ENCODE data around the gene PSMG4. TPM values are rescaled to one million over a fixed set of nuclear protein-coding genes. Genes with fewer than 3 reads are reported as not detected.

PSMG4 gene, protein sequence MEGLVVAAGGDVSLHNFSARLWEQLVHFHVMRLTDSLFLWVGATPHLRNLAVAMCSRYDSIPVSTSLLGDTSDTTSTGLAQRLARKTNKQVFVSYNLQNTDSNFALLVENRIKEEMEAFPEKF
- total RNA-seq = 10 to 100 TPM; 19.9 to 55.0 (median 30.1) TPM

DNA sequence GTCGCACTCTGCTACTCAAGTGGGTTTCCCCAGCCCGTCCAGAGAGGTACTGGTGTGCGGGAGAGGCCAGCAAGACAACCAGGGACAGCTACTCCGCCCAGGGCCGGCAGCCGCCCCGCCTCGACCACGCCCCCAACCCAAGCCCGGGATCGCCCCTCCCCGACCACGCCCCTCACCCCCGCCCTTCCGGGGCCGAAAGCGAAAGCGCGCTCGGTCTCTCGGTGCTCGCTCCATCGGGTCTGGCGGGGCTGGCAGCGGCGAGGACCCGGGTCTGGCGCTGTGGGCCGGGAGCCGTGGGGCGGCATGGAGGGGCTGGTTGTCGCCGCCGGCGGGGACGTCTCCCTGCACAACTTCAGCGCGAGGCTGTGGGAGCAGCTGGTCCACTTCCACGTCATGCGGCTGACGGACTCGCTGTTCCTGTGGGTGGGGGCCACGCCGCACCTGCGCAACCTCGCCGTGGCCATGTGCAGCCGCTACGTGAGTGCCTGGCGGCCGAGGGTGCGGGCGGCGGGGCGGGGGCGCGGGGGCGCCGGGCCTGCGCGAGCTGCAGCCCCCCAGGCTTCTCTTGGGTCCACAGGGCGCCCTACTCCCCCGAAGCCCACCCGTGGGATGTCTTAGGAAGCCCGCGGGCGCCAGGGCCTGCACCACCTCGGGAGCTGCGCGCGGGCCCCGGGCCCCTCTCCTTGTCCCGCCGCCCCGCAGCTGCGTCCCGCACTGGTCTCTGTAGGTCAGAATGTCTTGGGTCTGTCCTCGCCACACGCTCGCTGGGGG lies at the start of gene PSMG4:
TSS of gene PSMG4 (plus strand) at position 228 of the 771 bp plus-strand sequence. CDS start at position 304, 76 bp downstream.
- in situ Hi-C loops (cut with MboI; ENCODE audit: low pct_unique_long_range_greater_than_20kb in 2 of 9, low sequenced_read_pairs in 9 of 9, unreplicated experiment in 9 of 9) = loop anchor here in 2 of 9 experiments (25.0 kb wide), 2 partner anchors 122 to 753 kb away; a partner anchor contains a TSS
- ATAC-seq (replicated peaks in 6 of 8) = peak; percentile 75 to 92 (median 89)
- 0 to 7% (median 0%) methylated on average over 2 to 7 of the region's 80 CpGs; no CpG with 5 or more reads in 7 of the 10 experiments for WGBS, 10 experiments
- peak within 1 kb of the TSS; percentile 62 to 93 (median 68) for H3K4me3 ChIP-seq
- H3K27ac ChIP-seq = peak within 1 kb of the TSS; percentile 62 to 85
- H3K4me1 ChIP-seq (replicated peaks in 1 of 2) = peaks cover 13 to 22% of the 10 kb centered on the region in 2 donors

DNA sequence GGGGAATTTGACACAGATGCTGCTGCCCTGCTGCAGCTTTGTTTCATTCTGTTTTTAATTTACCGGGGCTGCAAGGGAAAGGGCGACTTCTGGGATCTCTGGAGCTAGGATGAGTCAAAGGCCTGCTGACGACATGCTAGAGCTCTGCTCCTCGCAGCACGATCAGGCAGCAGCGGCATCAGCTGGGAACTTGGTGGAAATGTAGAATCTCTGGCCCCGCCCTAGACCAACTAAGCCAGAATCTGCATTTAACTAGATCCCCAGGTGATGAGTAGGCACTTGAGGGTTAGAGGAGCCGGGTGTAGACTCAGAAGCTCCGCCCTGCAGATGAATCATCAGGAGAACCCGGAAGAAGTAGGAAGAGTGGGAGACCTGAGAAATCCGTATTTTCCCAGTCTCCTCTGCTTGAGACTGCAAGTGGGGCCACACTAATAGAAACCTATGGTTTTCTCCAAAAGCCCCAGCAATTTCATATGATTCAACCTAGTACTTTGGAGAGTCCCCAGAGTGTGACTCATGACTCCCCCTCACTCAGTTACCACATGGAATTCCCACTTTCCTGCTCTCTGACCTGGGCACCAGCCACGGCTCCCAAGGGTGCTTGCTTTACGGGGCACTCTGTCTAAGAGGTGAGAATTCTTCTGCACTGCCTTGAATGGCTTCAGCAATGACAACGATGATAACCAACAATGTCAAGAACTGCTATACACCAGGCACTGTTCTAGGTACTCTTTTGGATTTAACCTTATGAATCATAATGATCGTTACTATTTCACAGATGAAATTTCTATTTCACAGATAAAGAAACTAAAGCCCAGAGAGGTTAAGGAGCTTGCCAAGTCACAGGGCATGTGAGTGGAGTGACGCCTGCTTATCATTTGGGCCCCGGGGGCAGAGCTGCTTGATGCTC lies 49.4 kb upstream of the PSMG4 start:
- no peak overlapping the region for H3K4me3 ChIP-seq
- peak overlapping the region; percentile 14 to 16 for H3K27ac ChIP-seq
- peaks cover 14 to 15% of the 10 kb centered on the region in 2 donors for H3K4me1 ChIP-seq (replicated peaks in 1 of 2)
- in situ Hi-C loops (cut with MboI; ENCODE audit: low pct_unique_long_range_greater_than_20kb in 2 of 9, low sequenced_read_pairs in 9 of 9, unreplicated experiment in 9 of 9) = no loop called here
- 0 to 100% (median 49%) methylated on average over 1 to 13 of the region's 17 CpGs for WGBS, 10 experiments
- ATAC-seq (replicated peaks in 6 of 8) = peak; percentile 70 to 98 (median 98)

DNA sequence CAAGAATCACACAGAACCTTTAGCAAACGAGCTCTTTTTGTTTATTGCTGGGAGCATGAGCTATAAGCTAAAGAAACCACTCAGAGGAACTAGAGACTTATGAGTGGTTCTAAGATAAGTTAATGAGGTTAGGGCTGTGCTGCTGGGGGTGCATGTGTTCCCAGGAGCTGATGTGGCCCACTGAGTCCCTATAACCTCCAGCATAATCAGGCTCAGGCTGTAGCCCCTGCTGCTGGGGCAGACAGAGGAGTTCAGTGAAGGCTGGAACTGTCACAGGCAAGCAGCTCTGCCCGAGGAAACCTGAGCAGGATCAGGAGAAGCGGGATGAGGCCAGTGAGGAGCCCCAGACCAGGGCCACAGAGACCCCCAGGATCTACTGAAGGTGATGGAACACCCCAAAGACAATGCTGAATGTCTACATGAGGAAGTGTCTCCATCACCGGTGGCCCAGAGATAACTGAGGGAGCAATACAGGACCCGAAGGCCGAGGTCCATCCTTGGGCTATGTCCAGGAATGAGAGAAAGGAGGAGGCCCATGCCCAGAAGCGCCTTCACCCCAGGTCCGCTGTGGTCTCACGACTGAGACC lies 48.6 kb upstream of the PSMG4 start:
- ATAC-seq (replicated peaks in 6 of 8) = no peak
- H3K27ac ChIP-seq = no peak overlapping the region
- no peak overlapping the region for H3K4me3 ChIP-seq
- in situ Hi-C loops (cut with MboI; ENCODE audit: low pct_unique_long_range_greater_than_20kb in 2 of 9, low sequenced_read_pairs in 9 of 9, unreplicated experiment in 9 of 9) = no loop called here
- 33 to 100% (median 95%) methylated on average over 1 to 9 of the region's 9 CpGs; no CpG with 5 or more reads in 2 of the 10 experiments for WGBS, 10 experiments
- H3K4me1 ChIP-seq (replicated peaks in 1 of 2) = peaks cover 14 to 15% of the 10 kb centered on the region in 2 donors

DNA sequence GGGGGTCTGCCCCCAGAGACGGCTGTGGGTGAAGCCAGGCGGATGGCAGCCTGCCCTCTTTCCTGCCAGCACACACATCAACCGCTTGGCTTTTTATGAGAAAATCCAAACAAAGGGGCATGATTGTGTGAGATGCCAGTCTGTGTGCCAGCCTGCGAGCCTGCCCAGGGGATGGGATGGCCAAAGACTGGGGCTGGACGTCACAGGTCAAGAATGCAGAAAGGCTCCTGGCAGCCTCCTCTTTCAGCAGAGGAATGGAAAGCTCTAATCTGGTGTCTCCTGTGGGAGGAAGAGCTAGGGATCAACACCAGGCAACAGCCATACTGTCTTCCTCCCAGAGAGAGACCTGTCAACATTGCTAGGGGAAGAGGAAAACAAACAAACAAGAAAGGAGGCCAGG lies 47.1 kb upstream of the PSMG4 start:
- Histone ChIP-seq H3K27ac (no peak overlapping the region), H3K4me3 (no peak overlapping the region), H3K4me1 (replicated peaks in 1 of 2) (peaks cover 14 to 15% of the 10 kb centered on the region in 2 donors)
- in situ Hi-C loops (cut with MboI; ENCODE audit: low pct_unique_long_range_greater_than_20kb in 2 of 9, low sequenced_read_pairs in 9 of 9, unreplicated experiment in 9 of 9) = no loop called here
- ATAC-seq (replicated peaks in 6 of 8) = peak in 1 of 8 experiments; percentile 5
- WGBS, 10 experiments = 0 to 100% (median 80%) methylated on average over 1 to 2 of the region's 5 CpGs; no CpG with 5 or more reads in 5 of the 10 experiments

DNA sequence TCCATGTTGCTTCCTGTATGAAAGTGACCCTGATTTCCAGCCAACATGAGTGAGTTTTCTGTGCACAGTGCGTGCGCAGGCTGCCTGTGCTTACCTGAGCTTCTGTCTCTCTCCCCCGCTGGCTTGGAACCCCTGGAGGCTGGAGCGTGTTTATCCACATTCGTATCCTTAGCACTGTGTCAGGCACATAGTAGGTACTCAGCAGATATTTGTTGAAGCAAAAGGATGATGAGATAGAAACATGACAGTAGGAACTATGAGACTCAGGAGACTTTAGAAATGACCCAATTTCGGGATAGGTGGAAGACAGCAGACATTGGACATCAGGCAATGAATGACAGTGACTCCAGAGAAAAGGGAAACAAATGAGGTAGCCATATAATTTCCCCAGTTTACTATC lies 46.5 kb upstream of the PSMG4 start:
- no peak overlapping the region for H3K4me3 ChIP-seq
- in situ Hi-C loops (cut with MboI; ENCODE audit: low pct_unique_long_range_greater_than_20kb in 2 of 9, low sequenced_read_pairs in 9 of 9, unreplicated experiment in 9 of 9) = no loop called here
- peaks cover 14 to 15% of the 10 kb centered on the region in 2 donors for H3K4me1 ChIP-seq (replicated peaks in 1 of 2)
- no peak for ATAC-seq (replicated peaks in 6 of 8)
- no peak overlapping the region for H3K27ac ChIP-seq
- WGBS, 10 experiments = 72 to 100% (median 98%) methylated on average over 1 to 6 of the region's 6 CpGs; no CpG with 5 or more reads in 5 of the 10 experiments

DNA sequence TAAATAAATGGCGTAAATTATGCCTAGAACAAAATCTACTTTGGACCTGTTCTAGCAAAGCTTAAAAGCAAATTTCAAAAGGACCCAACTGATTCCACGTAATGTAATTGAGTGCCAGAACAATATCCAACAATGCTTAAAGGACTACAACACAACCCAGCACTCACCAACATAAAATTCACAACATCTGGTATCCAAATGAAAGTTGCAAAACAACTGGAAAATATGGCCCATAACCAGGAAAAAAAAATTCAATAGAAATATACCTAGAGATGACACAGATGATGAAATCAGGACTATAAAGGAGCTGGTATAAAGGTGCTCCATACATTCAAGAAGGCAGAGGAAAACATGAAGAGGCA lies 45.4 kb upstream of the PSMG4 start:
- Histone ChIP-seq H3K4me3 (no peak overlapping the region), H3K4me1 (replicated peaks in 1 of 2) (peaks cover 11 to 13% of the 10 kb centered on the region in 2 donors), H3K27ac (no peak overlapping the region)
- 41 to 100% (median 85%) methylated on average over 1 to 2 of the region's 2 CpGs for WGBS, 10 experiments
- in situ Hi-C loops (cut with MboI; ENCODE audit: low pct_unique_long_range_greater_than_20kb in 2 of 9, low sequenced_read_pairs in 9 of 9, unreplicated experiment in 9 of 9) = no loop called here
- ATAC-seq (replicated peaks in 6 of 8) = no peak

DNA sequence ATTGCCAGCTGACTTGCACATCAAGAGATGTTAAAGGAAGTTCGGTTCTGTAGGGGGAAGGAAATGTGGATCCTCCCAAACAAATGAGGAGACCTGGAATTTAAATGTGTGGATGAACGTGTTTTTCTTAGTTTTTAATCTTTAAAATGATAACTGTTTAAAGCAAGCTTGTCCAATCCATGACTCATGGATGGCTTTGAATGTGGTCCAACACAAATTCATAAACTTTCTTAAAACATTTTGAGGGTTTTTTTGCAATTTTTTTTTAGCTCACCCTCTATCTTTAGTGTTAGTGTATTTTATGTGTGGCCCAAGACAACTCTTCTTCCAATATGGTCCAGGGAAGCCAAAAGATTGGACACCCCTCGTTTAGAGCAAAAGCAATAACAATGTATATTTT lies 43.8 kb upstream of the PSMG4 start:
- no peak overlapping the region for H3K27ac ChIP-seq
- H3K4me1 ChIP-seq (replicated peaks in 1 of 2) = no peaks in the 10 kb centered on the region
- 17 to 82% (median 67%) methylated on average over 1 to 3 of the region's 3 CpGs for WGBS, 10 experiments
- H3K4me3 ChIP-seq = no peak overlapping the region
- in situ Hi-C loops (cut with MboI; ENCODE audit: low pct_unique_long_range_greater_than_20kb in 2 of 9, low sequenced_read_pairs in 9 of 9, unreplicated experiment in 9 of 9) = no loop called here
- ATAC-seq (replicated peaks in 6 of 8) = no peak

DNA sequence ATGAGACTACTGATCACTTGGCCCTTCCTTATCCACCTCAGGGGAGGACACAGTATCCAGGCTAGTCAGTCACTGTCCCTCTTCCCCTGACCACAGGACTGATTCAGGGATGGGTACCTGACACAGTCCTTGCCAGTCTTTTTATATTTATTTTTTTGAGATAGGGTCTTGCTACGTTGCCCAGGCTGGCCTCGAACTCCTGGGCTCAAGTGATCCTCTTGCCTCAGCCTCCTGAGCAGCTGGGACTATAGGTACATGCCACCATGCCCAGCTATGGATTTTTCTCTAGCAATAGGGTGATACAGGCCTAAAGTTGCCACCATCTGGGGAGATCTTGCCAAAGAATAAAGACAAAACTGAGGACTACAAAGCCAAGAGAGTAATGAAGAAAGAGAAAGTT lies 41.5 kb upstream of the PSMG4 start:
- Histone ChIP-seq H3K4me1 (replicated peaks in 1 of 2) (peaks cover 4 to 5% of the 10 kb centered on the region in 2 donors), H3K4me3 (no peak overlapping the region), H3K27ac (no peak overlapping the region)
- 61 to 100% (median 89%) methylated on average over 1 to 2 of the region's 2 CpGs; no CpG with 5 or more reads in 4 of the 10 experiments for WGBS, 10 experiments
- in situ Hi-C loops (cut with MboI; ENCODE audit: low pct_unique_long_range_greater_than_20kb in 2 of 9, low sequenced_read_pairs in 9 of 9, unreplicated experiment in 9 of 9) = no loop called here
- no peak for ATAC-seq (replicated peaks in 6 of 8)

DNA sequence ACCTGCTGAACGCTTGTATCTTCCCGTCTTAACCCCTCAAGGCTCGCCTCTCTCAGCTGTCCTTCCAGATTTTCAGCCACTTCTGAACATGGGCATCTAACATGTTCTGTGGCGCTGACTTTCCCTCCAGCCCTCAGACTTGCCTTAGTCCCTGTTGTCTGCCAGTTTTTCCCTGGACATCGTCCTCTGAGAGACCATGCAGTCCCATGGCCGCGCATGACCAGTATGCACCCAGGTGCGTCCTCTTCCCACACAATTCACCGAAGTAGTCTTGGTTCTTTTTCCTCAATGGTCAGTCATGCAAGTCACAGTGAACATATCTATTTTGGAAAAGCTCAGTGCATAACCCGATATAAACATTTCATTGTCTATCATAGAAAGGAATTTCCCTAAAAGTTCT lies 40.5 kb upstream of the PSMG4 start:
- in situ Hi-C loops (cut with MboI; ENCODE audit: low pct_unique_long_range_greater_than_20kb in 2 of 9, low sequenced_read_pairs in 9 of 9, unreplicated experiment in 9 of 9) = no loop called here
- 78 to 100% (median 90%) methylated on average over 1 to 10 of the region's 10 CpGs; no CpG with 5 or more reads in 2 of the 10 experiments for WGBS, 10 experiments
- Histone ChIP-seq H3K4me1 (replicated peaks in 1 of 2) (peaks cover 8 to 10% of the 10 kb centered on the region in 2 donors), H3K27ac (no peak overlapping the region), H3K4me3 (no peak overlapping the region)
- no peak for ATAC-seq (replicated peaks in 6 of 8)

DNA sequence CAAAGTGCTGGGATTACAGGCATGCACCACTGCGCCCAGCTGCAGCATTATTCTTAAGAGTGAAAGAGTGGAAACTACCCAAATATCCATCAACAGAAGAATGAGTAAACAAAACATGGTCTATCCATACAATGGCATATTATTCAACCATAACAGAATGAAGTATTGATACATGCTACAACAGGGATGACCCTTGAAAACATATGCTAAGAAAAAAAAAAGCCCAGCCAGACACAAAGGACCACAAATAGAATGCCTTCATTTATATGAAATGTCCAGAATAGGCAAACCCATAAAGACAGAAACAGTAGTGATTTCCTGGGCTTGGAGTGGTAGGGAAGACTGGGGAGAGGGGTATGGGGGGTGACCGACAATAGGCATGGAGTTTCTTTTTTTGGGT lies 38.4 kb upstream of the PSMG4 start:
- Histone ChIP-seq H3K4me3 (no peak overlapping the region), H3K27ac (no peak overlapping the region), H3K4me1 (replicated peaks in 1 of 2) (peaks cover 8 to 22% of the 10 kb centered on the region in 2 donors)
- no peak for ATAC-seq (replicated peaks in 6 of 8)
- in situ Hi-C loops (cut with MboI; ENCODE audit: low pct_unique_long_range_greater_than_20kb in 2 of 9, low sequenced_read_pairs in 9 of 9, unreplicated experiment in 9 of 9) = no loop called here
- WGBS, 10 experiments = 40 to 100% (median 67%) methylated on average over 1 to 2 of the region's 2 CpGs; no CpG with 5 or more reads in 2 of the 10 experiments

DNA sequence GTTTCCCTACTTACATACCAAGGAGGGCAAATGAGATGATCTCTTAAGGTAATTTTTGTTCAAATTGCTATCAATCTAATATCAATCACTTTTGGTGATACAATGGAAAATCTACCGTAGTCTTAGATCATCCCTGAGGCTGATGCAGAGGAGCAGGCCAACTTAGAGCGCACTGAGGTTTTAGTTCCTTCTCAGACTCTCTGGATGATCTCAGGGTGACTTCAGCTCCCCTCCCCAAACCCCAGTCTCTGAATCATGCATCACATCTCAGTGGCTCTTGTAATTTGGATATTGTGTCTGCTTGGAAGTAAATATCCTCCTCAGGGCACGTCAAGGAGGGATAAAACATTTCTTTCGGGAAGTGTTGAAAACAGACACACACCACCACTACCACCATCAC lies 37.2 kb upstream of the PSMG4 start:
- in situ Hi-C loops (cut with MboI; ENCODE audit: low pct_unique_long_range_greater_than_20kb in 2 of 9, low sequenced_read_pairs in 9 of 9, unreplicated experiment in 9 of 9) = no loop called here
- WGBS, 10 experiments = 60 to 100% (median 94%) methylated on average over 1 to 3 of the region's 4 CpGs; no CpG with 5 or more reads in 3 of the 10 experiments
- no peak overlapping the region for H3K4me3 ChIP-seq
- peaks cover 8 to 22% of the 10 kb centered on the region in 2 donors for H3K4me1 ChIP-seq (replicated peaks in 1 of 2)
- no peak overlapping the region for H3K27ac ChIP-seq
- peak in 2 of 8 experiments; percentile 17 to 55 for ATAC-seq (replicated peaks in 6 of 8)

DNA sequence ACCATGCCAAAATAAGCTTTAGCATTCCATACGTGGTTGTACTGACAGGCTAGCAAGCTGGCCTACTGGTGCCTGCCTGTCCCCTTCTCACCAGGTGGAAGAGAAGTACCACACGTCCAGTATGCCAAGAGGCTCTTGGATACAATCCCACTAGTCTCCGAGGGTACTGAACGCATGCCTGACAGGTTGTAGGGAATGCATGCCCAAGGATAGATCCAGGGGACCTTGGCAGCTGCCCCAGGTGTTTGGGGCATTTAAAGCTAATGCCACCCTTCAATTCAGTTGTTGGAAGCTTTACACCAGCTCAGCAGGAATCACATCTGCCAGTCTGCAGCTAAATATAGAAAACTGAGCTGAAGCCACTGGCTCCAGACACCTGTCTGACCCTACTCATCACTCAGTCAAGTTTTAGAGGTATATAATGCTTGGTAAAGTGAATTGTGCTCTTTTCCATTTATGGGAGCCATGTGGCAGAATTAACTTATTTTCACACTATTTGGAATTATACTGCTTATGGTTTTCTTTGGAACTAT lies 36.2 kb upstream of the PSMG4 start:
- Histone ChIP-seq H3K4me1 (replicated peaks in 1 of 2) (peaks cover 8 to 22% of the 10 kb centered on the region in 2 donors), H3K4me3 (no peak overlapping the region), H3K27ac (no peak overlapping the region)
- 13 to 85% (median 73%) methylated on average over 1 to 4 of the region's 4 CpGs; no CpG with 5 or more reads in 6 of the 10 experiments for WGBS, 10 experiments
- ATAC-seq (replicated peaks in 6 of 8) = no peak
- in situ Hi-C loops (cut with MboI; ENCODE audit: low pct_unique_long_range_greater_than_20kb in 2 of 9, low sequenced_read_pairs in 9 of 9, unreplicated experiment in 9 of 9) = no loop called here
